GM12878 (cell line): ENCODE data around the gene NUMB.

Experiments
- CHD2 ChIP-seq: IDR thresholded peaks from 2 replicates; pipeline ENCODE4 v1.6.1; 2011; ENCODE audit warnings: low read depth, low read length, improper control_type of control experiment, borderline replicate concordance
- POLR2A ChIP-seq: IDR thresholded peaks from 2 replicates; pipeline ENCODE4 v1.6.1; 2011; ENCODE audit warnings: low read depth, mild to moderate bottlenecking, low read length
- POLR2AphosphoS5 ChIP-seq: IDR thresholded peaks from 2 replicates; pipeline ENCODE4 v1.6.1; 2011; ENCODE audit warnings: mild to moderate bottlenecking, low read length, inconsistent platforms
- RAD21 ChIP-seq: IDR thresholded peaks from 2 replicates; pipeline ENCODE4 v1.6.1; 2011; ENCODE audit warnings: mild to moderate bottlenecking, low read depth, low read length, moderate library complexity; ENCODE audit not compliant: insufficient read depth
- RCOR1 ChIP-seq: conservative IDR thresholded peaks from 2 replicates; pipeline ENCODE4 v1.6.1; 2012; ENCODE audit warnings: low read depth, low read length, improper control_type of control experiment
- RFX5 ChIP-seq: IDR thresholded peaks from 2 replicates; pipeline ENCODE4 v1.6.1; 2011; ENCODE audit warnings: low read depth, low read length, improper control_type of control experiment
- TCF12 ChIP-seq: IDR thresholded peaks from 2 replicates; pipeline ENCODE4 v1.6.1; 2011; ENCODE audit warnings: low read depth, mild to moderate bottlenecking, low read length
- ZZZ3 ChIP-seq: IDR thresholded peaks from 2 replicates; pipeline ENCODE4 v1.6.1; 2011; ENCODE audit warnings: low read depth; ENCODE audit not compliant: control insufficient read depth, insufficient read length
- TF ChIP-seq, protein P1 (sequence below), 3 experiments: IDR thresholded peaks in 2 of 3; conservative IDR thresholded peaks in 1 of 3; 2 replicates each; pipeline ENCODE4 v1.5.1; 2011; ENCODE audit warnings: low read depth in 3 of 3, low read length in 3 of 3, mild to moderate bottlenecking in 3 of 3, control low read depth in 2 of 3, moderate library complexity in 2 of 3, inconsistent platforms in 1 of 3, mixed read lengths in 1 of 3; ENCODE audit not compliant: control insufficient read depth in 2 of 3, insufficient read depth in 1 of 3; ENCODE audit errors: extremely low read depth in 1 of 3

DNA sequence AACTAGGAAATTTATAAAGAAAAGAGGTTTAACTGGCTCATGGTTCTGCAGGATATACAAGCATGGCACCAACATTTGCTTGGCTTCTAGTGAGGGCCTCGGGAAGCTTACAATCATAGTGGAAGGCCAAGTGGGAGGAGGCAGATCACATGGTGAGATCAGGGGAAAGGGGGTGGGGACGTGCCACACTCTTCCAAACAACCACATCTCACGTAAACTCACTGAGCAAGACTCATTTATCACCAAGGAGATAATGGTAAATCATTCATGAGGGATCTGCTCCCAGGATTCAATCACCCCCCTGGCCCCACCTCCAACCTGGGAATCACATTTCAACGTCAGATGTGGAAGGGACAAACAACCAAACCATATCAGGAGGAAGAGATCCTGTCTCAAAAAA is 35.8 kb downstream of the NUMB start:
- no peak for TF ChIP-seq RFX5
- TF ChIP-seq TCF12: no peak
- TF ChIP-seq RCOR1: no peak
- TF ChIP-seq ZZZ3: no peak
- TF ChIP-seq RAD21: no peak
- TF ChIP-seq POLR2A: no peak
- TF ChIP-seq, protein P1, sequence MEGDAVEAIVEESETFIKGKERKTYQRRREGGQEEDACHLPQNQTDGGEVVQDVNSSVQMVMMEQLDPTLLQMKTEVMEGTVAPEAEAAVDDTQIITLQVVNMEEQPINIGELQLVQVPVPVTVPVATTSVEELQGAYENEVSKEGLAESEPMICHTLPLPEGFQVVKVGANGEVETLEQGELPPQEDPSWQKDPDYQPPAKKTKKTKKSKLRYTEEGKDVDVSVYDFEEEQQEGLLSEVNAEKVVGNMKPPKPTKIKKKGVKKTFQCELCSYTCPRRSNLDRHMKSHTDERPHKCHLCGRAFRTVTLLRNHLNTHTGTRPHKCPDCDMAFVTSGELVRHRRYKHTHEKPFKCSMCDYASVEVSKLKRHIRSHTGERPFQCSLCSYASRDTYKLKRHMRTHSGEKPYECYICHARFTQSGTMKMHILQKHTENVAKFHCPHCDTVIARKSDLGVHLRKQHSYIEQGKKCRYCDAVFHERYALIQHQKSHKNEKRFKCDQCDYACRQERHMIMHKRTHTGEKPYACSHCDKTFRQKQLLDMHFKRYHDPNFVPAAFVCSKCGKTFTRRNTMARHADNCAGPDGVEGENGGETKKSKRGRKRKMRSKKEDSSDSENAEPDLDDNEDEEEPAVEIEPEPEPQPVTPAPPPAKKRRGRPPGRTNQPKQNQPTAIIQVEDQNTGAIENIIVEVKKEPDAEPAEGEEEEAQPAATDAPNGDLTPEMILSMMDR (IDR thresholded peaks at IDR 0.05 in 2 of 3, conservative IDR thresholded peaks at IDR 0.05 in 1 of 3; ENCODE audit: control insufficient read depth in 2 of 3, extremely low read depth in 1 of 3, insufficient read depth in 1 of 3, low read depth in 3 of 3, low read length in 3 of 3): no peak
- TF ChIP-seq CHD2: no peak
- TF ChIP-seq POLR2AphosphoS5: no peak
